ENCODE measurements around the gene ARHGAP12.
"Not testable (repeated sequence)": the region's sequence is repeated elsewhere in the genome, so short reads cannot be mapped to it uniquely, and the experiment has no call there.

Gene ARHGAP12

DNA sequence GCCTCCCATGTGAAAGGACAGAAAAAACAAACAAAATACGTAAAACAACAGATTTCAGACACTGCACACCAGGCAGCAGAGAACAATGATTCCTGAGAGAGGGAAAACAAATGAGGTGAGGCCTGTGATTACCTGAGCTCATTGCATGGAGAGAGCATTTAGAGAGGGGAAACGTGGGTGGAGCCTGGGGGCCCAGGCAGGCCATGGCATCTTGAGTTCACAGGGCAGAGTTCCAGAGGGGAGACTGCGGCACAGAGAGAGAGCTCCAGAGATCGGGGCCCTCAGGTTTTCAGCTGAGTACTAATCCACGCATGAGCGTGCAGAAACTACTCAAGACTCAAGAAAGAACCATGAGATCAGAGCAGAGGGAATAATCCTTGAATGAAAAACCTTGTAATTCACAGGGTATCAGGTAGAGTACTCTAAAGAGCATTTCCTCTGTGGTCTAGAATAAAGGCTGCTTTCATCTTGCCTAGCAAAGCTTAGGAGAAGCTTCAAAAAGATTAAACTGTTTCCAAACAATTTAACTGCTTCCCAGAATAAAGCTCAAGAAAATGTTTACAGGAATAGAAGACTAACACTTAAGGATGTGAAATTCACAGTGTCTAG is 46.6 kb upstream of the ARHGAP12 start:
- Histone ChIP-seq H3F3A (ENCODE audit: control insufficient read depth, insufficient read depth) (no peaks in the 10 kb centered on the region), H3K4me2 (ENCODE audit: low read length) (no peak overlapping the region), H3K36me3 (ENCODE audit: control insufficient read depth, low read length) (no peaks in the 10 kb centered on the region), H3K27ac (ENCODE audit: low read depth, low read length) (no peak overlapping the region), H4K20me1 (ENCODE audit: control insufficient read depth, insufficient read depth, low read depth, low read length) (no peaks in the 10 kb centered on the region), H3K9me3 (ENCODE audit: control insufficient read depth, insufficient read depth, low read length) (no peaks in the 10 kb centered on the region), H3K9me2 (replicated peaks; ENCODE audit: control insufficient read depth, low read length) (no peaks in the 10 kb centered on the region), H3K4me3 (ENCODE audit: low read length) (no peak overlapping the region), H3K4me1 (ENCODE audit: control insufficient read depth, low read length) (peaks cover 7% of the 10 kb centered on the region), H3K27me3 (ENCODE audit: control insufficient read depth, low read length) (no peaks in the 10 kb centered on the region), H3K79me2 (ENCODE audit: control insufficient read depth, low read length) (no peaks in the 10 kb centered on the region)
- TF ChIP-seq EZH2phosphoT487 (IDR thresholded peaks at IDR 0.05; ENCODE audit: borderline replicate concordance, low read length) (no peak), CTCF (IDR thresholded peaks at IDR 0.05; ENCODE audit: low read depth, low read length, poor library complexity, severe bottlenecking) (no peak)

- Histone ChIP-seq H3K4me1 (ENCODE audit: control insufficient read depth, low read length) (peaks cover 7% of the 10 kb centered on the region), H3K4me3 (ENCODE audit: low read length) (no peak overlapping the region), H3K4me2 (ENCODE audit: low read length) (no peak overlapping the region), H3K9me3 (ENCODE audit: control insufficient read depth, insufficient read depth, low read length) (no peaks in the 10 kb centered on the region), H3K36me3 (ENCODE audit: control insufficient read depth, low read length) (no peaks in the 10 kb centered on the region), H3F3A (ENCODE audit: control insufficient read depth, insufficient read depth) (no peaks in the 10 kb centered on the region), H3K27me3 (ENCODE audit: control insufficient read depth, low read length) (no peaks in the 10 kb centered on the region), H4K20me1 (ENCODE audit: control insufficient read depth, insufficient read depth, low read depth, low read length) (no peaks in the 10 kb centered on the region), H3K9me2 (replicated peaks; ENCODE audit: control insufficient read depth, low read length) (no peaks in the 10 kb centered on the region), H3K79me2 (ENCODE audit: control insufficient read depth, low read length) (no peaks in the 10 kb centered on the region), H3K27ac (ENCODE audit: low read depth, low read length) (no peak overlapping the region)
- TF ChIP-seq EZH2phosphoT487 (IDR thresholded peaks at IDR 0.05; ENCODE audit: borderline replicate concordance, low read length) (no peak), CTCF (IDR thresholded peaks at IDR 0.05; ENCODE audit: low read depth, low read length, poor library complexity, severe bottlenecking) (no peak)
Observed at GRCh38 chr10:31974434-31975124, 45.9 kb upstream of the ARHGAP12 start.

GRCh38 chr10:31972519-31973041 is 43.9 kb upstream of the ARHGAP12 start:
- H3K4me3 ChIP-seq (ENCODE audit: low read length), result no peak overlapping the region
- no peaks in the 10 kb centered on the region for H3K36me3 ChIP-seq (ENCODE audit: control insufficient read depth, low read length)
- no peaks in the 10 kb centered on the region for H4K20me1 ChIP-seq (ENCODE audit: control insufficient read depth, insufficient read depth, low read depth, low read length)
- no peaks in the 10 kb centered on the region for H3K9me3 ChIP-seq (ENCODE audit: control insufficient read depth, insufficient read depth, low read length)
- H3K27ac ChIP-seq (ENCODE audit: low read depth, low read length), result no peak overlapping the region
- H3K9me2 ChIP-seq (replicated peaks; ENCODE audit: control insufficient read depth, low read length), result no peaks in the 10 kb centered on the region
- TF ChIP-seq EZH2phosphoT487 (IDR thresholded peaks at IDR 0.05; ENCODE audit: borderline replicate concordance, low read length) (no peak), CTCF (IDR thresholded peaks at IDR 0.05; ENCODE audit: low read depth, low read length, poor library complexity, severe bottlenecking) (no peak)
- no peaks in the 10 kb centered on the region for H3K27me3 ChIP-seq (ENCODE audit: control insufficient read depth, low read length)
- H3F3A ChIP-seq (ENCODE audit: control insufficient read depth, insufficient read depth), result no peaks in the 10 kb centered on the region
- H3K4me1 ChIP-seq (ENCODE audit: control insufficient read depth, low read length), result peaks cover 5% of the 10 kb centered on the region
- H3K4me2 ChIP-seq (ENCODE audit: low read length), result no peak overlapping the region
- no peaks in the 10 kb centered on the region for H3K79me2 ChIP-seq (ENCODE audit: control insufficient read depth, low read length)

GRCh38 chr10:31969847-31970246 is 41.2 kb upstream of the ARHGAP12 start:
- not testable (repeated sequence) for H3F3A ChIP-seq (ENCODE audit: control insufficient read depth, insufficient read depth); H3K9me3 ChIP-seq (ENCODE audit: control insufficient read depth, insufficient read depth, low read length); H3K9me2 ChIP-seq (replicated peaks; ENCODE audit: control insufficient read depth, low read length); H3K27me3 ChIP-seq (ENCODE audit: control insufficient read depth, low read length); H3K27ac ChIP-seq (ENCODE audit: low read depth, low read length); H4K20me1 ChIP-seq (ENCODE audit: control insufficient read depth, insufficient read depth, low read depth, low read length); H3K79me2 ChIP-seq (ENCODE audit: control insufficient read depth, low read length); H3K4me3 ChIP-seq (ENCODE audit: low read length); H3K36me3 ChIP-seq (ENCODE audit: control insufficient read depth, low read length); H3K4me2 ChIP-seq (ENCODE audit: low read length); H3K4me1 ChIP-seq (ENCODE audit: control insufficient read depth, low read length)
